GM10248 (cell line): Measurements from ENCODE around the gene KCTD2.

Experiments used
- CTCF ChIA-PET: fragments of 300-600 bp; sonication (Branson Sonifier 250); formaldehyde crosslinking; extraction: SDS; loops from one replicate; lab custom pipeline; 2021; ENCODE audit warnings: antibody characterized with exemption; lab: Yijun Ruan, JAX
- POLR2A ChIA-PET: fragments of 350-650 bp; sonication (Branson Sonifier 250); formaldehyde crosslinking; extraction: SDS; loops from one replicate; lab custom pipeline; 2020; ENCODE audit warnings: antibody characterized with exemption; lab: Yijun Ruan, JAX
- DNase-seq: peaks from one replicate; pipeline ENCODE4 v3.0.0; 2012; ENCODE audit errors: extremely low spot score
- TF ChIP-seq, protein P1 (sequence below): IDR thresholded peaks from 2 replicates; pipeline ENCODE4 v1.5.1; 2012; ENCODE audit warnings: mild to moderate bottlenecking, low read depth; ENCODE audit errors: extremely low read depth, missing control alignments, control extremely low read depth

The KCTD2 gene

DNA sequence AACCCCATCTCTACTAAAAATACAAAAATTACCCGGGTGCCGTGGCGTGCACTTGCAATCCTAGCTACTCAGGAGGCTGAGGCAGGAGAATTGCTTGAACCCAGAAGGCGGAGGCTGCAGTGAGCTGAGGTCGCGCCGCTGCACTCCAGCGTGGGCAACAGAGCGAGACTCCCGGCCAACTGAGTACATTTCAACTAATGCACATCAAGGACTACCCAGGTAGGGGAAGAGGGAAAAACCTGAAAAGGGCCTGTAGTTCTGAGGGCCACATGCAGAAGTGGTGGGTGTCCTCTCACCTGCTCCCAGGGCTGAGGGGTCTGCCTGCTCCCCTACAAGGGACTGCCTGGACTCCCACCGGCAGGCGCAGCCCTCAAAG, 40.1 kb downstream of the KCTD2 start:
- POLR2A ChIA-PET: interaction anchor here (0.5 kb wide), 1 partner anchor 107 kb away, joined by 7 read pairs; no protein-coding TSS in a partner anchor

DNA sequence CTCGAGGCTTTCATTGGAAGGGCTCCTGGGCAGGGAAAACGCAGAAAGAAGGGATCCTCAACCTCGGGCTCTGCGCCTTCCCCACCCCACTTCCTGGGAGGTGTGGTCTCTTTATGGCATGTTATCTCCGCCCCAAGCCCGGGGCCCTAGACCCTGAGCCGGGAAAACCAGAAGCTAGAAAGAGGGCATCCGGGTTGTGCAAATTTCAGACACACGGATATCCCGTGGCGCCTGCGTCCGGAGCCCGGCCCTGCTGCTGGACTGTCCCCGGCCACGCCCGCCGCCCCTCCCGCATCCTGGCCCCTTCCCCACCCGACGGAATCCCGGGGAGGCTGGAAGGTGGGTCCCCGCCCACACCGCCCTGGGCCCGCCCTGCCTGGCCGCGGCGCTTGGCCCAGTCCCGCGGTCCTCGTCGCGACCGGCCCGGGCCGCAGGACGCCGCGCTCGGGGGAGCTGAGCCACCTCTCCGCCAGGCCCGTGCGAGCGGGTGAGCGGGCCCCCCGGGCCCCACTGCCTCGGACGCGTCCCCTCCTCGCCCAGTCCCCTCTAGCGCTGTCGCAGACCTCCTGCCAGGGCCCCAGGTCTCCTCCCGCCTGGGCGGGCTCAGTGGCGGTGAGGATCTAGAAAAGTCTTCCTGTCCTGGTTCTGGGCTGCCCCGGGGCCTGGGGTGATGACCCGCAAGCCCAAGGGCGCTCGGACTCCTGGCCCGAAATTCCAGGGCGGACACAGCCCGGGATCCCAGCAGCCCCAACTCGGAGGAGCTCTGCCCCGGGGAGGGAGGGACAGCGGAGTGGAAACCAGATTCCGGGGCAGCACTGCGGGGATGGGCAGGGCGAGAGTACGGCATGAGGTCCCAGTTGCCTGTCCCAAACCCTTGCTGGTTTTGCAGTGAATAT, 40.8 kb downstream of the KCTD2 start, which contains the start of gene SLC16A5:
SLC16A5 (plus strand) TSS at position 397 of the 896 bp plus-strand sequence. CDS start 5,683 bp downstream, outside the sequence.
- peak; percentile 72 for DNase-seq
- ChIA-PET POLR2A (interaction anchor here (0.5 to 1.2 kb wide), 2 partner anchors 26 to 107 kb away, joined by 3 to 7 read pairs; no protein-coding TSS in a partner anchor), CTCF (interaction anchor here (0.9 to 6.3 kb wide), 10 partner anchors 8 to 126 kb away, joined by 3 to 36 read pairs (median 5); partner anchors contain the start of gene NT5C)
- TF ChIP-seq, protein P1, sequence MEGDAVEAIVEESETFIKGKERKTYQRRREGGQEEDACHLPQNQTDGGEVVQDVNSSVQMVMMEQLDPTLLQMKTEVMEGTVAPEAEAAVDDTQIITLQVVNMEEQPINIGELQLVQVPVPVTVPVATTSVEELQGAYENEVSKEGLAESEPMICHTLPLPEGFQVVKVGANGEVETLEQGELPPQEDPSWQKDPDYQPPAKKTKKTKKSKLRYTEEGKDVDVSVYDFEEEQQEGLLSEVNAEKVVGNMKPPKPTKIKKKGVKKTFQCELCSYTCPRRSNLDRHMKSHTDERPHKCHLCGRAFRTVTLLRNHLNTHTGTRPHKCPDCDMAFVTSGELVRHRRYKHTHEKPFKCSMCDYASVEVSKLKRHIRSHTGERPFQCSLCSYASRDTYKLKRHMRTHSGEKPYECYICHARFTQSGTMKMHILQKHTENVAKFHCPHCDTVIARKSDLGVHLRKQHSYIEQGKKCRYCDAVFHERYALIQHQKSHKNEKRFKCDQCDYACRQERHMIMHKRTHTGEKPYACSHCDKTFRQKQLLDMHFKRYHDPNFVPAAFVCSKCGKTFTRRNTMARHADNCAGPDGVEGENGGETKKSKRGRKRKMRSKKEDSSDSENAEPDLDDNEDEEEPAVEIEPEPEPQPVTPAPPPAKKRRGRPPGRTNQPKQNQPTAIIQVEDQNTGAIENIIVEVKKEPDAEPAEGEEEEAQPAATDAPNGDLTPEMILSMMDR: no peak

More for the DNA sequence above, 40.1 kb downstream of the KCTD2 start:
- CTCF ChIA-PET: interaction anchor here (1.4 to 6.3 kb wide), 7 partner anchors 8 to 85 kb away, joined by 4 to 36 read pairs (median 8); partner anchors contain the start of gene NT5C
- DNase-seq: no peak
- TF ChIP-seq, protein P1: no peak

DNA sequence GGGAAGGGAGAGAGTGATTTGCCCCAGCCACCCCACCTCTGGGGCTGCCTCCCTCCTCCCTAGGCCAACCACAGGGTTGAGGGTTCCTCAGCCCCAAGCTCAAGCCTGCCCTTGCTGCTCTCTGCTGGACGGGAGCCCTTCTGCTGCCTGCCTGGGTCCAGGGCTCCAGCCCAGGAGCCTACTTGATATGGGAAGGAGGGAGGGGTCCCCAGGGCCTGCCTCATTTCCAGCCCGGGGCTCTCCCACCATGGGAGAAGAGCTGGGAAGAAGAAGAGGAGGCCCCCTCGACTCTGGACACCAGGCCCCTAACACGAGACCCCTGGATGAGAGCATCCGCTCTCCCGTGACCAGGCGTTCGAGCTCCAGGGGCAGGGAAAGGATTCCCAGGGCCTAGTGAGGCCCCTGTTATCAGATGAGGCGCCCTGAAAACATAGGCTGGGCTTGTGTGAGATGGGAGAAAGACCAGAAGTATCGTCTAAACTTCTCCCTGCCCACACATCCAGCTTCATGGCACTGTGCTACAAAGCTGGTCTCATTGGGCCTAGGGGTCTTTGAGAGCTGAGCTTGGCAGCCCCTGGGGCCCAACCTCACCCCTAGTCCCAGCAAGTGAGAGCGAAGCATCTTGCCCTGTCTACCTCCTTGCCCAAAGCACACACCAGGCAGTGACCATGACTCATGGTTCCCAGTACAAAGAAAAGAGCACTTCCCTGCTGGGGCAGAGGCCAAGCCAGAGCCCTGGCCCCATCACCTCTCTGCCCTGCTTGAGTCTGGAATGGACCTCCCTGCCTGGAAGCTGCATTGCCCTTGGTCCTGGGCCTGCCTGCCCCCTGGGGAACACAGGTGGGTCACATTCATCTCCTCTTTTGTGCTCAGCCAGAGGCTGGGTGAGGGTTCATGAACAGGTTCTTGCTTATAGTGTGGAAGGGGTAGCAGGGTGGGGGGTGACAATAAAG, 41.7 kb downstream of the KCTD2 start:
- TF ChIP-seq, protein P1: no peak
- DNase-seq: no peak
- ChIA-PET CTCF (interaction anchor here (0.9 to 6.3 kb wide), 9 partner anchors 9 to 127 kb away, joined by 3 to 36 read pairs (median 5); partner anchors contain the start of gene NT5C), POLR2A (interaction anchor here (1.2 kb wide), 1 partner anchor 27 kb away, joined by 3 read pairs; no protein-coding TSS in a partner anchor)

DNA sequence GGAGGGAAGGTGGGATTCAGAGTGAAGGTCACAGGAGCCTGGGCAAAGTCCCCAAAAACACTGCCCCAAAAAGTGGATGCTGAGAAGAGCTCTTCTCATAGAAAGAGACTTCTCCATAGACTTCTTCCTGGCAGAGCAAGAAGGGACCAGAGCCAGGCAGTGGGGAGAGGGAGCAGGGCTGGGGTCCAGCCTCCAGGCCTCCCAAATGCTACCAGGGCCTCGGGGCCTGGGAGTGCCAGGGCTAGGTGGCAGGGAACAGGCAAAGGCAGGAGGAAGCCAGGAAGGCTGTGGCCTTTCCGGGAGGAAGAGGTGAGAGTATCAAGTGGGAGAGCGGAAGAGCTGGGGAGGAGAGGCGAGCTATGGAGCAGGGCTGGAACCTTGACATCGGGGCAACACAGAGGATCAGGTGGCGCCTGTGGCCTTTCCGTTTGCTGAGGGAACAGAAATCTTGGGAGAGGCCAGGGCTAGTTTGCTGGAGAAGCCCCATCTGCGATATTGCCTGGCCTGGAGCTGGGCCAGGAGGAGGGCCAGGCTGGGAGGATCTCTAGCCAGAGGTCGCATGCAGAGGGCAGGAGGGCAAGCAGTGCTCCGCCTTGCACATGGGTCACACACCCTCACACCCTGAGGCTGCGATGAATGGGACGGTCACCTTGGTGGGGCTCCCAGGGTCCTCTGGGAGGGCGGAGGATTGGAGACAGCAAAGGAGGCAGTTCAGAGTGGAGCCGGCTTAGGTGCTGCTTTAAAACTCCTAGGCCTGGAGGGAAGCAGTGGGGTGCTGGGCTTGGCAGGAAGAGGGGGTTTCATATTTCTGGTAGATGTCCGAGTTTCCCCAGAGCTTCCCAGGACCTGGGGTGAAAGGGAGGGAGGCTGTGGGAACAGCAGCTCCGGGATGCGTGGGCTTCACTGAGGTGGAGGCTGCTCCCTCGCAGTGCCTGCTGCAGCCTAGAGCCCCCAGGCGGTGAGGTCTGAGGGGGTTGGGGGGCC, 44.1 kb downstream of the KCTD2 start:
- POLR2A ChIA-PET: no interaction called here
- CTCF ChIA-PET: interaction anchor here (1.0 to 6.3 kb wide), 4 partner anchors 15 to 130 kb away, joined by 3 to 36 read pairs (median 6); partner anchors contain the start of gene ARMC7
- TF ChIP-seq, protein P1: no peak
- DNase-seq: no peak

DNA sequence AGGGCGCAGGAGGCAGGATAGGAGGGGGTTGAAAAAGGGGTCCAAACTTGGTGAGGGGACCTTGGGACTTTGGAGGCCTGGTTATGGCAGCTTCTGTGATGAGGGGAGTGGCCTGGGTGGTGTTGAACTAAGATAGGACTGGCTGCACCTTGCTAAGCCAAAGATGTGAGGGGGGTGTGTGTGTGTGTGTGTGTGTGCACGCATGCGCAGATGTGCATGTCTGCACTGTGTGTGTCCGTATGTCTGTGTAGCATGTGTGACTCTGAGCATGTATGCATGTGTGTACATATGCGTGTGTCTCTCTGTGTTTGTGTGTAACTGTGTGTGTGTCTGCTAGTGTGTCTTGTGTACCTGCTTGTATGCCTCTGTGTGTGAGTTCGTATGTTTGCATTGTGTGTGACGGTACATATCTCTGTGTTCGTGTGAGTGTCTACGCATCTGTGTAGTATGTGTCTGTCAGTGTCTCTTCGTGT, 44.9 kb downstream of the KCTD2 start:
- ChIA-PET POLR2A (no interaction called here), CTCF (interaction anchor here (2.2 to 6.3 kb wide), 2 partner anchors 14 to 22 kb away, joined by 9 to 36 read pairs; no protein-coding TSS in a partner anchor)
- TF ChIP-seq, protein P1: no peak
- DNase-seq: no peak
